HepG2 (cell line): ENCODE data around the gene FOXR1. TPM values are rescaled to one million over a fixed set of nuclear protein-coding genes. Genes with fewer than 3 reads are reported as not detected.

Experiments
- ATAC-seq: fragments of 200-7000 bp; cut with Tn5 transposase; 3 replicates; pipeline ENCODE4 v1.9.1; 2020; ENCODE audit warnings: mild to moderate bottlenecking, moderate library complexity
- BruUV-seq: library from RNA; stranded (reverse); fragments of 400-500 nt; replicated peaks from 2 replicates; lab custom pipeline; 2021; lab: Mats Ljungman, UMichigan
- CTCF ChIA-PET: fragments of 300-600 bp; formaldehyde crosslinking; extraction: SDS; loops from one replicate; lab custom pipeline; 2021; ENCODE audit warnings: low total read pairs, inconsistent platforms, low intra/inter-chr PET ratio; lab: Yijun Ruan, JAX
- POLR2A ChIA-PET: fragments of 350-600 bp; sonication (Branson Sonifier 250); formaldehyde crosslinking; loops from one replicate; lab custom pipeline; 2020; ENCODE audit warnings: antibody characterized with exemption, inconsistent platforms; lab: Yijun Ruan, JAX
- DNase-seq: peaks from one replicate; pipeline ENCODE4 v3.0.0-alpha.2; 2015; ENCODE audit warnings: low spot score
- FAIRE-seq: peaks from 3 replicates; lab custom pipeline; 2011; peaks lifted over from hg19 to GRCh38; lab: Jason Lieb, UNC
- H2AFZ ChIP-seq: one replicate; pipeline ENCODE4 v1.6.1; 2011; ENCODE audit warnings: low read length, inconsistent platforms
- H3K27ac ChIP-seq: fragments of 300-600 bp; 3 replicates; pipeline ENCODE4 v1.8.0; 2011; ENCODE audit warnings: mixed run types, mild to moderate bottlenecking, mixed read lengths, low read length, inconsistent platforms; ENCODE audit not compliant: insufficient read depth; ENCODE audit errors: extremely low read length
- H3K27me3 ChIP-seq, 2 experiments: fragments of 200-600 bp in 1 of 2; 2 replicates in 1 of 2; 3 replicates in 1 of 2; pipeline versions ENCODE4 v1.6.0 to v1.8.0; 2011; ENCODE audit warnings: low read length in 2 of 2, mild to moderate bottlenecking in 2 of 2, moderate library complexity in 2 of 2, inconsistent platforms in 1 of 2; ENCODE audit not compliant: insufficient read depth in 2 of 2, control insufficient read depth in 1 of 2
- H3K36me3 ChIP-seq, 2 experiments: fragments of 200-600 bp in 1 of 2; replicated peaks in 1 of 2; 2 replicates in 1 of 2; 3 replicates in 1 of 2; pipeline versions ENCODE4 v1.5.1 to v1.8.0; 2011; ENCODE audit warnings: low read length in 2 of 2, inconsistent platforms in 1 of 2; ENCODE audit not compliant: insufficient read depth in 2 of 2, control insufficient read depth in 1 of 2
- H3K4me1 ChIP-seq: 2 replicates; pipeline ENCODE4 v1.5.1; 2012; ENCODE audit warnings: low read length, inconsistent platforms; ENCODE audit not compliant: insufficient read depth
- H3K4me2 ChIP-seq: 2 replicates; pipeline ENCODE4 v1.6.0; 2011; ENCODE audit warnings: low read depth, low read length, inconsistent platforms
- H3K4me3 ChIP-seq, 3 experiments: fragments of 200-600 bp in 1 of 3; sonication (generic), shearing (Covaris generic) in 1 of 3; replicated peaks in 1 of 3; 2 replicates each; pipeline ENCODE4 v1.5.1; 2011 to 2016; ENCODE audit warnings: low read length in 3 of 3, inconsistent platforms in 2 of 3, low read depth in 2 of 3, mild to moderate bottlenecking in 2 of 3, control low read depth in 1 of 3, mixed read lengths in 1 of 3; ENCODE audit not compliant: insufficient read depth in 1 of 3
- H3K79me2 ChIP-seq: one replicate; pipeline ENCODE4 v1.6.1; 2011; ENCODE audit warnings: low read length, inconsistent platforms; ENCODE audit not compliant: insufficient read depth
- H3K9ac ChIP-seq: 2 replicates; pipeline ENCODE4 v1.6.0; 2011; ENCODE audit warnings: mild to moderate bottlenecking, low read depth, low read length, inconsistent platforms; ENCODE audit not compliant: insufficient read depth
- H3K9me3 ChIP-seq: 2 replicates; pipeline ENCODE4 v1.5.1; 2012; ENCODE audit warnings: mild to moderate bottlenecking, low read length
- H4K20me1 ChIP-seq: 2 replicates; pipeline ENCODE4 v1.6.0; 2011; ENCODE audit warnings: inconsistent platforms, mild to moderate bottlenecking, low read length, moderate library complexity; ENCODE audit not compliant: insufficient read depth
- CENPX ChIP-seq: sonication (generic); formaldehyde crosslinking; IDR thresholded peaks from 2 replicates; pipeline ENCODE4 v1.9.0; 2021; ENCODE audit warnings: mild to moderate bottlenecking, missing genetic modification reagents, moderate library complexity
- ELF3 ChIP-seq: IDR thresholded peaks from 2 replicates; pipeline ENCODE4 v1.6.1; 2016; ENCODE audit warnings: missing genetic modification reagents, missing compliant biosample characterization
- ETV6 ChIP-seq: sonication (generic); formaldehyde crosslinking; conservative IDR thresholded peaks from 2 replicates; pipeline ENCODE4 v1.4.0; 2020; ENCODE audit warnings: missing genetic modification reagents
- FOXA1 ChIP-seq, 2 experiments: fragments of 450-650 bp in 1 of 2; sonication (generic) in 1 of 2; formaldehyde crosslinking in 1 of 2; IDR thresholded peaks; 2 replicates each; pipeline versions ENCODE4 v1.4.0 to v1.6.1; 2016 to 2020; ENCODE audit warnings: missing genetic modification reagents in 1 of 2
- HOXD1 ChIP-seq: sonication (generic); formaldehyde crosslinking; IDR thresholded peaks from 2 replicates; pipeline ENCODE4 v1.5.0; 2020; ENCODE audit warnings: missing genetic modification reagents
- KDM5B ChIP-seq: sonication (generic); formaldehyde crosslinking; IDR thresholded peaks from 2 replicates; pipeline ENCODE4 v1.4.0; 2020; ENCODE audit warnings: missing genetic modification reagents, mild to moderate bottlenecking, borderline replicate concordance
- MLX ChIP-seq: IDR thresholded peaks from 2 replicates; pipeline ENCODE4 v1.6.1; 2016
- MTF1 ChIP-seq: sonication (generic); formaldehyde crosslinking; IDR thresholded peaks from 2 replicates; pipeline ENCODE4 v1.5.0; 2020; ENCODE audit warnings: missing genetic modification reagents
- MTF2 ChIP-seq: sonication (generic); formaldehyde crosslinking; IDR thresholded peaks from 2 replicates; pipeline ENCODE4 v1.5.0; 2020; ENCODE audit warnings: missing genetic modification reagents, borderline replicate concordance
- NCOR1 ChIP-seq: fragments of 200-600 bp; sonication (generic); IDR thresholded peaks from 2 replicates; pipeline ENCODE4 v1.7.0; 2017; ENCODE audit warnings: antibody characterized with exemption, low read length, borderline replicate concordance
- SMC3 ChIP-seq: IDR thresholded peaks from 2 replicates; pipeline ENCODE4 v1.6.1; 2011; ENCODE audit warnings: low read length, improper control_type of control experiment
- TBX3 ChIP-seq: fragments of 450-650 bp; IDR thresholded peaks from 2 replicates; pipeline ENCODE4 v1.6.1; 2017; ENCODE audit warnings: antibody characterized with exemption, mild to moderate bottlenecking, inconsistent platforms, borderline replicate concordance
- ZBTB8A ChIP-seq: sonication (generic); formaldehyde crosslinking; IDR thresholded peaks from 2 replicates; pipeline ENCODE4 v1.4.0; 2020; ENCODE audit warnings: mild to moderate bottlenecking, low read depth, missing genetic modification reagents, borderline replicate concordance
- ZMAT5 ChIP-seq: sonication (generic); formaldehyde crosslinking; IDR thresholded peaks from 2 replicates; pipeline ENCODE4 v1.5.0; 2020; ENCODE audit warnings: mild to moderate bottlenecking, low read depth, missing genetic modification reagents, borderline replicate concordance
- ZNF496 ChIP-seq: sonication (generic); formaldehyde crosslinking; IDR thresholded peaks from 2 replicates; pipeline ENCODE4 v1.8.1; 2023; ENCODE audit warnings: mild to moderate bottlenecking, moderate library complexity, missing genetic modification reagents; ENCODE audit not compliant: insufficient replicate concordance
- ZNF510 ChIP-seq: sonication (generic); formaldehyde crosslinking; IDR thresholded peaks from 2 replicates; pipeline ENCODE4 v1.4.0; 2020; ENCODE audit warnings: low read depth, mild to moderate bottlenecking, missing genetic modification reagents
- ZNF512B ChIP-seq: sonication (generic); formaldehyde crosslinking; IDR thresholded peaks from 2 replicates; pipeline ENCODE4 v1.5.1; 2020; ENCODE audit warnings: missing genetic modification reagents, mild to moderate bottlenecking, borderline replicate concordance
- WGBS: methylation state at CpG from one replicate; pipeline ENCODE4 v1.1.6; 2017; ENCODE audit warnings: low lambda C conversion rate; 5-methylcytosine and 5-hydroxymethylcytosine counted together
- in situ Hi-C: cut with HindIII; loops from 2 replicates; pipeline ENCODE4 v1.10.0; 2017; ENCODE audit warnings: low pct_unique_long_range_greater_than_20kb; ENCODE audit not compliant: extremely low pct_ligation_motif_present
- intact Hi-C: fragments of 100-400 bp; cut with micrococcal nuclease; formaldehyde crosslinking; loops from one replicate; pipeline ENCODE4 v1.10.0; 2022; ENCODE audit not compliant: unreplicated experiment
- polyA plus RNA-seq, 8 experiments: library from polyadenylated mRNA; depleted of rRNA in 3 of 8; stranded (reverse) in 7 of 8; unstranded in 1 of 8; fragments of >200 nt; fragmentation: Illumina TruSeq in 4 of 8; extraction: Trizol in 4 of 8; gene quantifications; 2 replicates each; pipeline versions ENCODE4 v1.2.1 to v1.2.3, GENCODE V29; 2011 to 2016; ENCODE audit warnings: low read depth in 4 of 8, missing spikeins in 1 of 8, mixed read lengths in 1 of 8; ENCODE audit not compliant: insufficient read depth in 1 of 8
- total RNA-seq, 5 experiments: library from RNA; depleted of rRNA; stranded (reverse); fragments of >200 nt; fragmentation: Illumina TruSeq; extraction: Trizol; gene quantifications; 2 replicates each; pipeline ENCODE4 v1.2.3, GENCODE V29; 2016; ENCODE audit warnings: low read depth in 1 of 5
- TF ChIP-seq, protein P1 (sequence below): sonication (generic); formaldehyde crosslinking; IDR thresholded peaks from 2 replicates; pipeline ENCODE4 v1.4.0; 2020; ENCODE audit warnings: missing genetic modification reagents
- TF ChIP-seq, protein P2 (sequence below): sonication (generic); formaldehyde crosslinking; IDR thresholded peaks from 2 replicates; pipeline ENCODE4 v1.9.0; 2021; ENCODE audit warnings: missing genetic modification reagents, mild to moderate bottlenecking, borderline replicate concordance

FOXR1 gene
- total and polyA plus RNA-seq, 2 of the 13 experiments (the other 11 are each of a cell fraction or from before 2014, with no cell fraction given), result not detected

DNA sequence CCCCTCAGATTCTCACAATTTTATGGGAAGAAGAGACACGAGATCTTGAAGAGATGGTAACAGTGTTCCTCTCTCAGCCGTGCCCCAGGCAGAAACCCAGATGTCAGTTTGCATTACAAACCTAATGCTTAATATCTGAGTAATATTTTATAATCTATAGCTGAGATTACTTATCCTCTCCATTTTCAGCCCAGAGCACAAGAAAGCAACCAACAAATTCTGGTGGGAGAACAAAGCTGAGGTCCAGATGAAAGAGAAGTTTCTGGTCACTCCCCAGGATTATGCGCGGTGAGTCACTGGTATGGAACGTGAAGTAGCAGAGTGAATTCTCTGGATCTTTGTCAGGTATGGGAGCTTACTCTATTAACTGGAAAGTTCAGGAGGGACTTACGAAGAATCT is 27.3 kb downstream of the FOXR1 start:
- Histone ChIP-seq H3K27ac (peak overlapping the region; percentile 56), H3K4me1 (peaks cover 42% of the 10 kb centered on the region), H3K27me3 (no peaks in the 10 kb centered on the region; a peak in 1 of 5 replicates), H3K36me3 (peaks cover 6 to 17% of the 10 kb centered on the region in 2 experiments; a peak in 3 of 5 replicates), H3K9ac (peak overlapping the region; percentile 74), H2AFZ (no peak overlapping the region), H3K9me3 (no peaks in the 10 kb centered on the region), H3K4me3 (peak overlapping the region; percentile 79 to 91 (median 90)), H4K20me1 (no peaks in the 10 kb centered on the region), H3K79me2 (peaks cover 35% of the 10 kb centered on the region), H3K4me2 (peak overlapping the region; percentile 80)
- 14% methylated on average over 6 of the region's 6 CpGs for WGBS
- DNase-seq (peak; percentile 81), FAIRE-seq (peak; percentile 47), ATAC-seq (peak; percentile 54)
- ChIA-PET POLR2A (interaction anchor here (1.0 to 2.8 kb wide), 9 partner anchors 14 to 208 kb away, joined by 3 to 66 read pairs (median 5); partner anchors contain the start of genes DDX6, HMBS, NLRX1 and RPS25), CTCF (no interaction called here)
- intact Hi-C loops, result loop anchor here (2.0 kb wide), 1 partner anchor 32 kb away; the partner anchor contains the start of gene SLC37A4
- in situ Hi-C loops, result no loop called here
- no TSS peak for BruUV-seq
- TF ChIP-seq ETV6 (no peak), ZNF512B (CRISPR knock-in tag) (no peak), SMC3 (no peak), ZNF496 (no peak), ZNF510 (no peak), FOXA1 (IDR thresholded peaks at IDR 0.05) (no peak), FOXA1 (CRISPR knock-in tag; IDR thresholded peaks at IDR 0.05) (no peak), HOXD1 (CRISPR knock-in tag) (no peak), ZMAT5 (no peak), ZBTB8A (CRISPR knock-in tag) (no peak), MLX (CRISPR knock-in tag) (peak; percentile 35; the same call in 1 of the 2 replicates), MTF2 (CRISPR knock-in tag) (no peak), TBX3 (no peak), CENPX (CRISPR knock-in tag) (no peak), ELF3 (CRISPR knock-in tag) (0 out of 2 replicates have a peak, but pooled peaks have one; percentile 17), MTF1 (CRISPR knock-in tag) (no peak), KDM5B (CRISPR knock-in tag) (no peak), NCOR1 (no peak)
- TF ChIP-seq, protein P1, sequence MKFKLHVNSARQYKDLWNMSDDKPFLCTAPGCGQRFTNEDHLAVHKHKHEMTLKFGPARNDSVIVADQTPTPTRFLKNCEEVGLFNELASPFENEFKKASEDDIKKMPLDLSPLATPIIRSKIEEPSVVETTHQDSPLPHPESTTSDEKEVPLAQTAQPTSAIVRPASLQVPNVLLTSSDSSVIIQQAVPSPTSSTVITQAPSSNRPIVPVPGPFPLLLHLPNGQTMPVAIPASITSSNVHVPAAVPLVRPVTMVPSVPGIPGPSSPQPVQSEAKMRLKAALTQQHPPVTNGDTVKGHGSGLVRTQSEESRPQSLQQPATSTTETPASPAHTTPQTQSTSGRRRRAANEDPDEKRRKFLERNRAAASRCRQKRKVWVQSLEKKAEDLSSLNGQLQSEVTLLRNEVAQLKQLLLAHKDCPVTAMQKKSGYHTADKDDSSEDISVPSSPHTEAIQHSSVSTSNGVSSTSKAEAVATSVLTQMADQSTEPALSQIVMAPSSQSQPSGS (CRISPR knock-in tag), result no peak
- TF ChIP-seq, protein P2, sequence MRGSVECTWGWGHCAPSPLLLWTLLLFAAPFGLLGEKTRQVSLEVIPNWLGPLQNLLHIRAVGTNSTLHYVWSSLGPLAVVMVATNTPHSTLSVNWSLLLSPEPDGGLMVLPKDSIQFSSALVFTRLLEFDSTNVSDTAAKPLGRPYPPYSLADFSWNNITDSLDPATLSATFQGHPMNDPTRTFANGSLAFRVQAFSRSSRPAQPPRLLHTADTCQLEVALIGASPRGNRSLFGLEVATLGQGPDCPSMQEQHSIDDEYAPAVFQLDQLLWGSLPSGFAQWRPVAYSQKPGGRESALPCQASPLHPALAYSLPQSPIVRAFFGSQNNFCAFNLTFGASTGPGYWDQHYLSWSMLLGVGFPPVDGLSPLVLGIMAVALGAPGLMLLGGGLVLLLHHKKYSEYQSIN (CRISPR knock-in tag), result no peak
